Measurements from ENCODE around the gene PGLYRP2.
A peak's percentile ranks its signal among the peaks of the same experiment; 100 is the strongest.
"Not testable (repeated sequence)": the region's sequence is repeated elsewhere in the genome, so short reads cannot be mapped to it uniquely, and the experiment has no call there.

The PGLYRP2 gene

DNA sequence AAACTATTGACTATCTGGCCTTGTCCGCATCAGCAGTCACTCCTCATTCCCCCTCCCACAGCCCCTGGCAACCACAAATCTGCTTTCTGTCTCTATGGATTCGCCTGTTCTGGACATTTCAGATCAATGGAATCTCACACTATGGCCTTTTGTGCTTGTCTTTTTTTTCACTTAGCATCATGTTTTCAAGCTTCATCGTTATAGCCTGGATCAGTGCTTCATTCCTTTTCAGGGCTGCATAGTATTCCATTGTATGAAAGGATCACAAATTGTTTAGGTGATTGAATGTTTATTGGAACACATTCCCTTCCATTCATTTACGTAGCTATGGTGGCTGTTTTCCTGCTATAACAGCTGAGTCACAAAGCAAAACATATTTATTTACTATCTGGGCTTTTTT, 7.7 kb upstream of the PGLYRP2 start:
- no peak for DNase-seq (ENCODE audit: low spot score)

DNA sequence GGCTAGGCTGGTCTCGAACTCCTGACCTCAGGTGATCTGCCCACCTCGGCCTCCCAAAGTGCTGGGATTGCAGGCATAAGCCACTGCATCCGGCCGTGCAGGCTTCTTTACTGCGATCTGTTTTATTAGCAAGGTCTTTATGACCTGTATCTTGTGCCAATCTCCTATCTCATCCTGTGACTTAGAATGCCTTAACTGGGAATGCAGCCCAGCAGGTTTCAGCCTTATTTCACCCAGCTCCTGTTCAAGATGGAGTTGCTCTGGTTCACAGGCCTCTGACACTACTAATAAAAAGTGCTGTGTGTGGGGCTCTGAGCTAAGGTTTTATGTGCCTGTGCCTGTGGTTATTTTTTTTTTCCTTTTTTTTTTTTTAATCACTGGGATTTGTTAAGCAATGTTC, 6.5 kb upstream of the PGLYRP2 start:
- not testable (repeated sequence) for DNase-seq (ENCODE audit: low spot score)

DNA sequence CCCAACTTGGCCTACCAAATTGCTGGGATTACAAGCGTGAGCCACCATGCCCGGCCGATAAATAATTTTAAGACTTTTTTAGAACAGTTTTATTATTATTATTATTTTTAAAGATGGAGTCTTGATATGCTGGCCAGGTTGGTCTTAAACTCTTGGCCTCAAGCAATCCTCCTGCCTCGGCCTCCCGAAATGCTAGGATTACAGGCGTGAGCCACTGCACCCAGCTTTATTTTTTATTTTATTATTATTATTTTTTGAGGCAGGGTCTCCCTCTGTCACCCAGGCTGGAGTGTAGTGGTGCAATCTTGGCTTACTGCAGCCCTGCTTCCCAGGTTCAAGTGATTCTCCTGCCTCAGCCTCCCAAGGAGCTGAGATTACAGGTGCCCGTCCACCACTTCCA, 1.7 kb upstream of the PGLYRP2 start:
- not testable (repeated sequence) for DNase-seq (ENCODE audit: low spot score)

DNA sequence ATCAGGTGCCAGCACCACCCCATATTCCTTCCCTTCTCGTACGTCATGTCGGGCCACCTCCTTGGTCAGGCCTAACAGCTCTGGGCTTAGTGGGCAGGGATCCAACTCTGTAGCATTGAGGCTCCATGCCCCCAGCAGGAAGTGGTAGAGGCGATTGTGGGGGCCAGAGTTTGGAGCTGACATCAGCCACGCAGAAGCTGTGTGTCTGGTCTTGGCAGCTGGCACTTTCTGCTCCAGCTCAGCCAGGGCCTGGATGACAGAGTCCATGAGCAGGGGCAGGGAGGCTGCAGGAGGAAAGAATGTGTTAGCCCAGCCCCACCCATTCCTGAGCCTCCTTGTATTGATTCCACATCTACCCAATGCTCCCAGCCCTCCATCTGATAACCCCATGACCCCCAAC, 3.0 kb downstream of the PGLYRP2 start:
- DNase-seq (ENCODE audit: low spot score), result no peak

DNA sequence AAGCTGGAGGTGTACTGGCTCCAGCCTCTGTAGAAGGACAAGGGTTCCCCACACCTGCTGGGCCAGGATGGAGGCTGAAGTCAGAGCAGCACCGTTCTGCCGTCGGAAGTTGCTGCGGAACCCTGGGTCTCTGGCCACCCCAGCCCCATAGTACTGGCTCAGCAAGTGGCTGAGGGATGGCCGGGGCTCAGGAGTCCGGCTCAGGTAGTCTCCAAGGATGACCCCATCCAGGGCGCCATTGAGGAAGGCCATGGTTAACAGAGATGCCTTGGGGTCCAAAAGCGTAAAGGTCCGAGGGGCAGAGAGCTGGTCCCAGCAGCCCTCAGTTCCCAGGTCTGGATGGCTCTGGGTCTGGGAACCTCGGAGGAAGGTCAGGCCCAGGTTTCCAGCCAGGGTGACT, 3.7 kb downstream of the PGLYRP2 start:
- DNase-seq (ENCODE audit: low spot score), result no peak

DNA sequence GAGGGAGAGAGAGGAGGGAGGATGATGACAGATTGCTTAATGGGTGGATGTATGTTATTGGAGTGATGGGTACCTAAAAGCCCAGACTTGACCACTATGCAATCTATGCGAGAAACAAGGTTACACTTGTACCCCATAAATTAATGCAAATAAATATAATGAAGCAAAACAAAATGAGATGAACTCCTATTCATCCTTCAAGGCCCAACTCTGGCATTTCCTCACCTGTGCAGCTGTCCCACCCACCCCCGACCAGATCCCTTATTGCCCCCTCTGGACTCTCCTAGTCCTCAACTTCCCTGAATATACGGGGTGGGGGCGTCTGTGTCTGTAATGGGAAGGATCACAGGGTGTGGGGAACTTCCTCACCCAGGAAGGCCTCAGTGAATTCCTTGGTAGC, 4.1 kb downstream of the PGLYRP2 start:
- no peak for DNase-seq (ENCODE audit: low spot score)

DNA sequence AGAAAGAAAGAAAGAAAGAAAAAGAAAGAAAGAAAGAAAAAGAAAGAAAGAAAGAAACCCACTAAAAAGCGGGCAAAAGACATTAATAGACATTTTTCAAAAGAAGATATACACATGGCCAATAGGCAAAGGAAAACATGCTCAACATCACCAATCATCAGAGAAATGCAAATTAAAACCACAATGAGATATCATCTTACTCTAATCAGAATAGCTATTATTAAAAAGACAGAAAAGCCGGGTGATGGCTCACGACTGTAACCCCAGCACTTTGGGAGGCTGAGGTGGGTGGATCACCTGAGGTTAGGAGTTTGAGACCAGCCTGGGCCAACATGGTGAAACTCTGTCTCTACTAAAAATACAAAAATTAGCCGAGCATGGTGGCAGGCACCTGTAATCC, 5.5 kb downstream of the PGLYRP2 start:
- DNase-seq (ENCODE audit: low spot score), result not testable (repeated sequence)

DNA sequence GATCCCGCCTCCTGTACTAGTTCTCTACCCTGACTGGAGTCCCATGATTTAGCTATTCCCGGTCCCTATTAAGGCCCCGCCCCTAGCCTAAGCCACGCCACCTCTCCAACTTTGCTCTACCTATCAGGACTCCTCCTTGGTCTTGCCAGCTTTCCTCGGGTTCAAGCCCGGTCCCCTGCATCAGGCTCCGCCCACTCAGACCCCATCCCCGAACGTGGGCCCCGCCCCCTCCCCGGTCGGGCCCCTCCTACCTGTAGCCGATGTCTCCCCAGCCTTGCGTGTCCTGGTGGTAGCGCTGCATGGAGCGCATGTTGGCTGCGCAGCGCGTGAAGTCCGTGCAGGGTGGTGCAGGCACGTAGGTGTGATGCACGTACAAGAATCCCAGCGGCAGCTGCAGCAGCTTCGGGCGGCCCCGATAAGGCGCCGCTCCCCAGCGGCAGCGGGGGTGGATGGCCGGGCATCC, 7.6 kb downstream of the PGLYRP2 start:
- no peak for DNase-seq (ENCODE audit: low spot score)

DNA sequence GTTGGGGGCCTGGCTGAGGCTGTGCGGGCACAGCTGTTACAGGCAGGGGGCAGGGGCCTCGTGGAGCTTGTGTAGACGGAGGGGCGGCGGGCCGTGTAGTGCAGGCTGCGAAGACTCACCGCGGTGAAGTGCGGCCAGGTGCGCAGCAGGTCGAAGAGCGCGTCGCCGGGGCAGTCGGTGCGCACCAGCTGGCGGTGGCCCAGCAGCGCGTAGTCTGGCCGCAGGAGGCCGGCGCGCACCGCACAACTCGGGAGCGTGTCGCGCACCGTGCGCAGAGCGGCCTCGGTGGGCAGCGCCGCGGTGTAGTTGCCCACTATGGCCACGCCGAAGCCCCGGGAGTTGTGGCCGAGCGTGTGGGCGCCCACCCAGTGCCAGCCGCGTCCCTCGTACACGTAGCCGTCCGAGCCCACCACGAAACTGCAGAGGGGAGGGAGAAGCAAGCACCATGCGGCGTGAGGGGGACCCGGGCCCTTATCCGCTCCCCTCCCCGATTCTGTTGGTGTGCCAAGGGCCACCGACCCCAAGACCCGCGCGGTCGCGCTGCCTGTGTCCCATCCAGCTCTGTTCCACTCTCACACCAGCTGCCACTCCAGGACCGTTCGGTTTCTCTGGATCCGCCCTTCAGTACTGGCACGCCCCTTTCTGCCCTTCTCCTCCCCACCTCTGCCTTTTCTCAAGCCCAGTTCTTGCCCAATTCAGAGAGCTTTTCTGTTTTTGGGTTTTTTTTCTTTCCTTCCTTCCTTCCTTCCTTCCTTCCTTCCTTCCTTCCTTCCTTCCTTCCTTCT, 9.6 kb downstream of the PGLYRP2 start:
- no peak for DNase-seq (ENCODE audit: low spot score)

DNA sequence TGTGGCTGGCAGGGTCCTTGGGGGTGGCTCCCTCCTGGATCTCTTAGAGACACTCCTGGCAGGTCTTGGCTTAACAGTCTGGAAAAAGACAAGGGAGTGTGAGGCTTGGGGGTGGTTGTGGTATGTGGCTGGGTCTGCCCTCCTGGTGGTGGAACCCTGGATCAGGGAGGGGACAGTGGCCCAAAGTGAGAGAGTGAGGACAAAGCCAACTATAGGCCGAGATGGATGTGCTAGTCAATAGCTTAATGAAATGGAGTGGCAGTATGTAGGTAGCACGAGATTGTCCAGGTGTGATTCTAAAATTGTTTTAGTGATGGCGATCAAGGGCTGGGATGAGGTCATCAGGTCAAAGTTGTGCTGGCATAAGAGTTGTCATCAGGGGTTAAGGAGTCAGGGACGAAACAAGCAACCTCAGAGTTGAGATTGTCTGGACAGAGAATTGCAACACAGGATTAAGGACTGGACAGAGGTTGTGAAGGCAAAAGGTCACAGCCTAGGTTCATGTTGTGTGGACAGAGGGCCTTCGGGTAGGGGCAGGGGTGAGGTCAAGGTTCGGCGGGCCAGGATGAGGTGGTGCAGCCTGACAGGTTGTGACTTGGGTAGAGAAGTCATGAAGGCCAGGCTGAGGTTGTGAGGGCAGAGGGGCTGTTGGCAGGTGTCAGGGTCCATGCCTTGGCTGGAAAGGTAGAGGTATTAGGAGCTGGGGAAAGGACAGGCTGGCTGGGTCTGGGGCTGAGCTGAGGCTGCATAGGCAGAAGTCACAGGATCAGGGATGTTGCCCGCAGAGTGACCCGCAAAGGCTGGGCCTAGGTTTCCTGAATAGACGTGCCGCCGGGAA, 10.4 kb downstream of the PGLYRP2 start:
- no peak for DNase-seq (ENCODE audit: low spot score)

DNA sequence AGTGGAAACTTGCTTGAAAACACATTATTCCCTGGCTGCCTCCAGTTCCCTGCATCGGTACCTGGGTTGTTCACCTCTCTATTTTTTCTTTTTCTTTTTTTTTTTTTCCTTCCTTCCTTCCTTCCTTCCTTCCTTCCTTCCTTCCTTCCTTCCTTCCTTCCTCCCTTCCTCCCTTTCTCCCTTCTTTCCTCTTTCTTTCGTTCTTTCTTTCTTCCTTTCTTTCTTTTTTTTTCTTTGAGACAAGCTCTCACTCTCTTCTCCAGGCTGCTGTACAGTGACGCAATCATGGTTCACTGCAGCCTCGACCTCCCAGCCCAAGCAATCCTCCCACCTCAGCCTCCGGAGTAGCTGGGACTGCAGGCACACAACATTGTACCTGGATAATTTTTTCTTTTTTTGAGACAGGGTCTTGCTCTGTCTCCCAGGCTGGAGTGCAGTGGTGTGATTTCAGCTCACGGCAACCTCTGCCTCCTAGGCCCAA, 11.5 kb downstream of the PGLYRP2 start:
- no peak for DNase-seq (ENCODE audit: low spot score)

DNA sequence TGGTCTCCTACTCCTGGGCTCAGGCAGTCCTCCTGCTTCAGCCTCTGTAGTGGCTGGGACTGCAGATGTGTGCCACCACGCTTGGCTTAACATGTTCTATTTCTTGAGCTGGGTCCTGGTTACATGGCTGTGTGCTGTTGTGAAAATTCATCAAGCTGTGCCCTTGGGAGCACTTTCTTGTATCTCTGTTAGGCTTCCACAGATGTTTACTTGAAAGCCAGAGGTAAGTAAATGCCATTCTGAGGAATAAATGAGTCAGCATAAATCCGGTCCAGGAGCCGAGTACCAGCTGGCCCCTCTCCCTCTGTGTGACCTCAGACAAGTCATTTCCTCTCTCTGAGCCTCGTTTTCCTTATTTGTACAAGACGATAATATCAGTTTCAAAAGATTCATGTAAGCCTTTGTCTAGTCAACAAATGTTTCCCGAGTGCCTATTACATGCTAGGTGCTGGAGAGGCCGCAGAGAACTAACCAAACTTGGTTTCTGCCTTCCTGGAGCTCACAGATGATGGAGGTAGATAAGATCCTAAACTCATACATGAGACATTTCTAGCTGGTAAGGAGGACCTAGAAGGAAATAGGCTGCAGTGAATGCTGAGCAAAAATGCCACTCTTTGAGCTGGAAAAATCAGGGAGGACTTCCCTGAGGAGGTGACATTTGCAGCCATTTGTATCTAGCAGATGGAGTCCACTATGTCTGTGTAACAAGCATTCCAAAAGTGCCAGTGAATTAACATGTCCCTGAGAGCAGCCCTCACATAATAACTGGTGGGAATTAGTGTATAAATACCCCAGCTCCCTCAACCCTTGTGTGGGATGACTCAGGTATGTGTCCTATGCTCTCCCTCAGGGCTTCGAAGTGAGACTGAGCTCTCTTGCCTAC, 12.2 kb downstream of the PGLYRP2 start:
- DNase-seq (ENCODE audit: low spot score), result peak; percentile 57

DNA sequence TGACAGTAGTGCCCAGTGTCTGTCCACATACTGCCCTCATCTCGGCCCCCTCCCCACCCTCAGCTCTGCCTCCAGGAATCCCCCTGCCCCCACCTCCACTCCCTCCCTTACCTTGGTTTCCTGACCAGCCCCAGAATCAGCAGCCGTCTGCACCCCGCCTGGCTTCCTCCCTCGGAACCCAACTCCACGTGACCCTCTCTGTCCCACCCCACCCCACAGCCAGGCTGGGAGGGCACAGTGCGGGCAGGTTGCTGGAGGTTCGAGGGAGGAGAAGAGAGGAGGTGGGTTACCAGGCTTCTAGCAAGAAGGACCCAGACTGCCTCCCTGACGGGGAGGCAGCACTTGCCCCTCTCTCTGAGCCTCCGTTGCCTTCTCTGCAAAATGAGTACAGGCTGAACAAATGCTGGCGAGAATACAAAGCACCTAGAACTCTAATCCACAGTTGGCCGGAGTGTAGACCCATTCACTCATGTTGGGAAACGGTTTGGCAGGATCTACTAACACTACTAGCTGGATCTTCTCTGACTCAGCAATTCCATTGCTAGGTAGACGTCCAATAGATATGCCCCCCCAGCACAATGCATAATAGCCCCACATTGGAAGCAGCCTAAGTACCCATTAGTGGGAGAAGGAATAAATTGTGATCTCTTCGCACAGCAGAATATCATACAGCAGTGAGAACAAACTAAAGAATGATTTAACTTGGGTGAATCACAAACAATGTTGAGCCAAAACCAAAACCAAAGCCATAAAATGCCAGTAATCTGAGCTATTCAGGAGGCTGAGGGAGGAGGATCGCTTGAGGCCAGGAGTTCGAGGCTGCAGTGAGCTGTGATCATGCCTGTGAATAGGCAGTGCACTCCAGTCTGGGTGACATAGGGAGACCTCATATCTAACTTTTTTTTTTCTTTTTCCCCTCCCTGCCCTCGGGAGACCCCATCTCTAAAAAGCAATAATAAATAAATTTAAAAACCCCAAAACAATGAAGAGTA, 14.6 kb downstream of the PGLYRP2 start, which contains the start of gene RASAL3:
Gene RASAL3, minus strand, starts transcription at position 151 of the 992 bp plus-strand sequence. CDS start 186 bp downstream, outside the sequence.
- DNase-seq (ENCODE audit: low spot score), result no peak

DNA sequence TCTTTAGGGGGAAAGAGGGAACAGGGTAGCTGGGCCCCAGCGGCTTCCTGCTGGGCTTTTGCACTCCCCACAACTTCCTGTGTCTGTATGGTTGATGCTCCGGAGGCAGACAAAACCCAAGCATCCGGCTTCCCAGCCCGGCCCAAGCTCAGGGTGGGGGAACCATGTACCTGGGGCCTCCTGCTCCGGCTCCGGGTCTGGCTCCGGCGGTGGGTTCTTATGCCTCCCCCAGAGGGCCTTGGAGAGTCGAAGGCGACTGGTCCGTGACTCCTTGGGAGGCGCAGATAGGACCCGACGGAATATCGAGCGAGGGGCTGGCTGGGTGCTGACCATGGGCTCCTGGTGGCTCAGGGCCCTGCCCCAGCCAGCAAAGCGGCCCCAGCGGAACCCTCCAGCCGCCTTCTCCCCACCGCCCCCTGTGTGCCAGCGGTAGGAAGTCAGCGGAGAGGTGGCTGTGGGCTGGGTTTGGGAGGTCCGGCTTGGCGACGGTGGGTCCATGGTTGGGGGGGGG, 15.4 kb downstream of the PGLYRP2 start:
- DNase-seq (ENCODE audit: low spot score), result no peak

DNA sequence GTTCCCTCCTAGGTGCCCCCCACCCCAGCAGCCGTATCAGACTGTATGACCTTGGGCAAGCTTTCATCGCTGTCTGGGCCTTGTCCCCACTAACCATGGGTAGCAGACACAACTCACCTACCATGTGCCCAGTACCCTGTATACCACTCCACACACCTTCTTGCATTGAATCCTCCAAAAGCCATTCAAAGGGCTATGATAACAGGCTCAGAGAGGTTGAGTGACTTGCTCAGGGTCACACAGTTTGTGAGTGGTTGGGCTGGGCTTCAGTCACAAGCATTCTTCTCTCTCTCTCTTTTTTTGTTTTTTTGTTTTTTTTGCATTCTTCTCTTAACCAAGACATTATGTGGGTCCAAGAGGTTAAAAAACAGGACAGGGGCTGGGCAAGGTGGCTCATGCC, 17.6 kb downstream of the PGLYRP2 start:
- DNase-seq (ENCODE audit: low spot score), result no peak

DNA sequence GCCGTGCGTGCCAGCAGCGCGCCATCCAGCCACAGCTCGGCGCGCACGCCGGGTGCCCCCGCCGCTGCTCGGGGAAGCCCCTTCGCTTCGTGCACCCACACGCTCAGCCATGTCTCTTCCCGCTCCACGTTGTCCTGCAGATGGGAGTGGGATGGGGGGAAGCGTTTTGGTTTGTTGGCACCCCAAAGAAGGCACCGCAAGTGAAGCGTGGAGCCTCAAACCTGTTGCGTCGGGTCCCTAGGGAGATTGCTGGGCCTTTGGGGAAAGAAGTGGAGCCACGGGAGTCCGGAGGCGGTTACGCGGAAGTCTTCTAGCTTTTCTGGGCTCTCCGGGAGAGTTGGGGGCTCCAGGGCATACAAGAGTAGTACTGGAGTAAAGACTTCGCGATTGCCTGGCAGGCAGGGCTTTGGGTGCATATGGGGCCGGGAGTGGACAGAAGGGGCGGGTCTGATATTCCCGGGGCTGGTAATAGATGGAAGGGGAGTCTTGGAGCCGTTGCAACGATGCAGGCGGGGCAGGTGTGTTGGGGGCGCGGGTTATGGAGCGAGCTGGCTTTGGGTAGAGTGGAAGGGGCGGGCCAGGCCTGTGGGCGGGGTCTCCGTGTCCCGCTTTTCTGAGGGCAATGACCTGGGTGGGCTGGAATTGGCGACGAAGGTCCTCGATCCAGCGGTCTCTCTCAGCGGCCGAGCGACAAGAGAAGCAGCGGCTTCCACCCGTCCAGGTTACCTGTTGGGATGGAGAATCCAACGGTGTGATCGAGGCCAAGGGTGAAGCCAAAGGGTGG, 21.4 kb downstream of the PGLYRP2 start:
- no peak for DNase-seq (ENCODE audit: low spot score)

DNA sequence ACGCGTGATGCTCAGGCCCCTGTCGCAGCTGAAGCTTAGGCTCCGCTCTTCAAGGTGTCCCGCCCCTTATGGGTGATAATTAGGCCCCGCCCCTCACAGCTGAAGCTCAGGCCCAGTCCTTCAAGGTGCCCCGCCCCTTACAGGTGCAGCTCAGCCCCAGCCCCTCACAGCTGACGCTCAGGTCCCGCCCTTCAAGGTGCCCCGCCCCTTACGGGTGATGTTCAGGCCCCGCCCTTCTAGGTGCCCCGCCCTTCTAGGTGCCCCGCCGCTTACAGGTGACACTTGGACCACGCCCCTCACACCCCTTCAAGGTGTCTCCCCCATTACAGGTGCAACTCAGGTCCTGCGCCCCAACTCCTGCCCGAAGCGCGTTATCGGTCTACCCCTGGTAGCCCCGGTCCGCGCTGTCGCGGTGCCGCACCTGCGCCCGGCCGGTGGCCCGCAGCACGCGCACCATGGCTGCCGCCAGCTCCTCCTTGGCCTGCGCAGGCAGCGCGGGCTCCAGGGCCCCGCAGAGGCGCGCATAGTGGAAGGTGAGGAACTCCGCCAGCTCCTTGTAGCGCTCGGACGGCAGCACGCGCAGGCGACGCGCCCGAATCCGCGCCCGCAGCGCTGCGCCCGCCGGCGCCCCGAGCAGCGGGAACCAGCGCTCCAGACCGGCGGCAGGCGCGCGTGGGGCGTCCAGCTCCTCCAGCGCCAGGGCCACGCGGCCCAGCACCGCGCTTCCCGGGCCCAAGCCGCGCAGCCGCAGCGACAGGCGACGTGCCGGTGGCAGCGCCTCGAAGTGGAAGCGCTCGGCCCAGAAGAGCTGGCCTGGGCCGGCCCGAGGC, 22.2 kb downstream of the PGLYRP2 start:
- no peak for DNase-seq (ENCODE audit: low spot score)

DNA sequence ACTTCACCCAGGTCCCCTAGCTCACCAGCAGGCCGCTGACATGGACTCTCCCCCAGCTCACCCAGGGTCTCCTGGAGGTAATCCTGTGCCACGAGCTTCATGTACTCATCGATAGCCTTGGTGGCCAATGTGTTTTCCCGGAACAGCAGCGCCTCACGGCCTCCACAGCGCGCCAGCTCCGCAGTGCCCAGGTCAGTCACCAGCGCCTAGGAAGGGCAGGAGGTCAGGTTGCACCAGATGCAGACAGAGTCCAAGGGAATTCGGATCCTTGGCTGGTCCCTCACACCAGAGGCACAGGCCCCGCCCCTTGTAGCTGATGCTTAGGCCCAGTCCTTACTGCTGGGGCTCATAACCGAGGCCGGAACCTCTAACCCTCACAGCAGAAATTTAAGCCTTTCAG, 22.9 kb downstream of the PGLYRP2 start:
- no peak for DNase-seq (ENCODE audit: low spot score)

DNA sequence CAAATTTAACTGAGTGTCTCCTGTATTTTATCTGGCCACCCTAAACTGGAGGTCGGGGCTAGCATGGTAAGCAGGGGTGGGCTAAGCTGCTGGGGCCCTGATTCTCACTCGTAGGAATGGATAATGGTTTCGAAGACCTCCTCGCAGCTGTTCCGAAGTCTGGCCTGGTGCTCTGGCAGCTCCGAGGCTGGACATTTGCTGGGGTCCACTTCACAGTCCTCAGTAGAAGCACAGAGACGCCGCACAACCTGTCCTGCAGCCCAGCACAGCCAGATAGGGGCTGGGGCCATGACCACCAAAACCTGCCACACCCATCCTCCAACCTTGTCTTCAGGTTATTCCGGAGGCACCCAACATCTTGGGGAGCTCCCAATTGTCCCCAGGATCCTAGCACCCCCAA, 23.3 kb downstream of the PGLYRP2 start:
- DNase-seq (ENCODE audit: low spot score), result no peak
